H1 (cell line): ENCODE results near the gene TSPAN32.

ENCODE experiments used
- CEBPB ChIP-seq: IDR thresholded peaks from 2 replicates; pipeline ENCODE4 v1.6.1; 2012; ENCODE audit warnings: low read depth, low read length
- CHD2 ChIP-seq: IDR thresholded peaks from 2 replicates; pipeline ENCODE4 v1.6.1; 2012; ENCODE audit warnings: low read length, improper control_type of control experiment
- HDAC2 ChIP-seq, 2 experiments: fragments of 300-600 bp in 1 of 2; sonication (generic) in 1 of 2; IDR thresholded peaks; 2 replicates each; pipeline ENCODE4 v1.6.1; 2011 to 2012; ENCODE audit warnings: low read depth in 2 of 2, low read length in 2 of 2, mild to moderate bottlenecking in 2 of 2, moderate library complexity in 2 of 2, borderline replicate concordance in 1 of 2, inconsistent platforms in 1 of 2
- MAFK ChIP-seq: IDR thresholded peaks from 2 replicates; pipeline ENCODE4 v1.6.1; 2012; ENCODE audit warnings: low read depth, mild to moderate bottlenecking, improper control_type of control experiment, low read length
- POLR2A ChIP-seq, 2 experiments: IDR thresholded peaks; 1 replicate in 1 of 2; 2 replicates in 1 of 2; pipeline ENCODE4 v1.6.1; 2011; ENCODE audit warnings: low read depth in 2 of 2, low read length in 2 of 2, mild to moderate bottlenecking in 2 of 2; ENCODE audit errors: control extremely low read depth in 1 of 2
- ZNF274 ChIP-seq: IDR thresholded peaks from 2 replicates; pipeline ENCODE4 v1.7.0; 2012; ENCODE audit warnings: low read length, borderline replicate concordance; ENCODE audit errors: extremely low read depth
- TF ChIP-seq, protein P1 (sequence below), 3 experiments: IDR thresholded peaks; 1 replicate in 2 of 3; 2 replicates in 1 of 3; pipeline versions ENCODE4 v1.5.1 to v1.6.1; 2011; ENCODE audit warnings: low read length in 3 of 3, mild to moderate bottlenecking in 3 of 3, inconsistent platforms in 2 of 3, low read depth in 1 of 3, moderate library complexity in 1 of 3; ENCODE audit not compliant: insufficient read depth in 1 of 3; ENCODE audit errors: control extremely low read depth in 1 of 3
- TF ChIP-seq, protein P2 (sequence below): IDR thresholded peaks from 2 replicates; pipeline ENCODE4 v1.6.1; 2012; ENCODE audit warnings: inconsistent platforms

GRCh38 chr11:2311353-2312133, 9.7 kb downstream of the TSPAN32 start:
- TF ChIP-seq POLR2A (IDR thresholded peaks at IDR 0.05; ENCODE audit: control extremely low read depth in 1 of 2, low read depth in 2 of 2, low read length in 2 of 2) (no peak), CEBPB (no peak), HDAC2 (IDR thresholded peaks at IDR 0.05; ENCODE audit: borderline replicate concordance in 1 of 2, low read depth in 2 of 2, low read length in 2 of 2) (no peak), ZNF274 (no peak), MAFK (no peak), CHD2 (no peak)
- TF ChIP-seq, protein P1, sequence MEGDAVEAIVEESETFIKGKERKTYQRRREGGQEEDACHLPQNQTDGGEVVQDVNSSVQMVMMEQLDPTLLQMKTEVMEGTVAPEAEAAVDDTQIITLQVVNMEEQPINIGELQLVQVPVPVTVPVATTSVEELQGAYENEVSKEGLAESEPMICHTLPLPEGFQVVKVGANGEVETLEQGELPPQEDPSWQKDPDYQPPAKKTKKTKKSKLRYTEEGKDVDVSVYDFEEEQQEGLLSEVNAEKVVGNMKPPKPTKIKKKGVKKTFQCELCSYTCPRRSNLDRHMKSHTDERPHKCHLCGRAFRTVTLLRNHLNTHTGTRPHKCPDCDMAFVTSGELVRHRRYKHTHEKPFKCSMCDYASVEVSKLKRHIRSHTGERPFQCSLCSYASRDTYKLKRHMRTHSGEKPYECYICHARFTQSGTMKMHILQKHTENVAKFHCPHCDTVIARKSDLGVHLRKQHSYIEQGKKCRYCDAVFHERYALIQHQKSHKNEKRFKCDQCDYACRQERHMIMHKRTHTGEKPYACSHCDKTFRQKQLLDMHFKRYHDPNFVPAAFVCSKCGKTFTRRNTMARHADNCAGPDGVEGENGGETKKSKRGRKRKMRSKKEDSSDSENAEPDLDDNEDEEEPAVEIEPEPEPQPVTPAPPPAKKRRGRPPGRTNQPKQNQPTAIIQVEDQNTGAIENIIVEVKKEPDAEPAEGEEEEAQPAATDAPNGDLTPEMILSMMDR (IDR thresholded peaks at IDR 0.05; ENCODE audit: control extremely low read depth in 1 of 3, insufficient read depth in 1 of 3, low read depth in 1 of 3, low read length in 3 of 3) = no peak
- TF ChIP-seq, protein P2, sequence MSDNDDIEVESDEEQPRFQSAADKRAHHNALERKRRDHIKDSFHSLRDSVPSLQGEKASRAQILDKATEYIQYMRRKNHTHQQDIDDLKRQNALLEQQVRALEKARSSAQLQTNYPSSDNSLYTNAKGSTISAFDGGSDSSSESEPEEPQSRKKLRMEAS = no peak
